ENCODE measurements around the gene NCAPD3. TPM values are rescaled to one million over a fixed set of nuclear protein-coding genes. Genes with fewer than 3 reads are reported as not detected.

The NCAPD3 gene, protein sequence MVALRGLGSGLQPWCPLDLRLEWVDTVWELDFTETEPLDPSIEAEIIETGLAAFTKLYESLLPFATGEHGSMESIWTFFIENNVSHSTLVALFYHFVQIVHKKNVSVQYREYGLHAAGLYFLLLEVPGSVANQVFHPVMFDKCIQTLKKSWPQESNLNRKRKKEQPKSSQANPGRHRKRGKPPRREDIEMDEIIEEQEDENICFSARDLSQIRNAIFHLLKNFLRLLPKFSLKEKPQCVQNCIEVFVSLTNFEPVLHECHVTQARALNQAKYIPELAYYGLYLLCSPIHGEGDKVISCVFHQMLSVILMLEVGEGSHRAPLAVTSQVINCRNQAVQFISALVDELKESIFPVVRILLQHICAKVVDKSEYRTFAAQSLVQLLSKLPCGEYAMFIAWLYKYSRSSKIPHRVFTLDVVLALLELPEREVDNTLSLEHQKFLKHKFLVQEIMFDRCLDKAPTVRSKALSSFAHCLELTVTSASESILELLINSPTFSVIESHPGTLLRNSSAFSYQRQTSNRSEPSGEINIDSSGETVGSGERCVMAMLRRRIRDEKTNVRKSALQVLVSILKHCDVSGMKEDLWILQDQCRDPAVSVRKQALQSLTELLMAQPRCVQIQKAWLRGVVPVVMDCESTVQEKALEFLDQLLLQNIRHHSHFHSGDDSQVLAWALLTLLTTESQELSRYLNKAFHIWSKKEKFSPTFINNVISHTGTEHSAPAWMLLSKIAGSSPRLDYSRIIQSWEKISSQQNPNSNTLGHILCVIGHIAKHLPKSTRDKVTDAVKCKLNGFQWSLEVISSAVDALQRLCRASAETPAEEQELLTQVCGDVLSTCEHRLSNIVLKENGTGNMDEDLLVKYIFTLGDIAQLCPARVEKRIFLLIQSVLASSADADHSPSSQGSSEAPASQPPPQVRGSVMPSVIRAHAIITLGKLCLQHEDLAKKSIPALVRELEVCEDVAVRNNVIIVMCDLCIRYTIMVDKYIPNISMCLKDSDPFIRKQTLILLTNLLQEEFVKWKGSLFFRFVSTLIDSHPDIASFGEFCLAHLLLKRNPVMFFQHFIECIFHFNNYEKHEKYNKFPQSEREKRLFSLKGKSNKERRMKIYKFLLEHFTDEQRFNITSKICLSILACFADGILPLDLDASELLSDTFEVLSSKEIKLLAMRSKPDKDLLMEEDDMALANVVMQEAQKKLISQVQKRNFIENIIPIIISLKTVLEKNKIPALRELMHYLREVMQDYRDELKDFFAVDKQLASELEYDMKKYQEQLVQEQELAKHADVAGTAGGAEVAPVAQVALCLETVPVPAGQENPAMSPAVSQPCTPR (N-terminal part only)
- total RNA-seq (32.2 and 34.2 TPM in 2 replicates), polyA plus RNA-seq (12.9 and 15.5 TPM in 2 replicates), polyA minus RNA-seq (20.9 and 35.2 TPM in 2 replicates)
- total RNA-seq (2013), result 16.2 TPM

- peak; percentile 76 for ATAC-seq (ENCODE audit: low read depth)
- peaks cover 34 to 44% of the 10 kb centered on the region in 2 donors for H3K4me1 ChIP-seq (ENCODE audit: control insufficient read depth in 2 of 2, insufficient read depth in 2 of 2, low read length in 2 of 2)
These were observed at the start of gene NCAPD3, which contains the start of gene VPS26B for GRCh38 chr11:134223836-134224709. NCAPD3 (minus strand) TSS chr11:134223967; CDS start chr11:134223926, 41 bp downstream. VPS26B (plus strand) TSS chr11:134224671; CDS start chr11:134225123, 452 bp downstream.

More at GRCh38 chr11:134223836-134224709, at the start of gene NCAPD3, which contains the start of gene VPS26B:
- under 1% methylated on average over 89 of the region's 89 CpGs for WGBS (ENCODE audit: insufficient coverage)
- peak within 1 kb of the TSS; percentile 96 for H3K4me3 Mint-ChIP-seq
- H3K9me3 Mint-ChIP-seq (ENCODE audit: insufficient read depth), result no peaks in the 10 kb centered on the region
- DNase-seq, result peak; percentile 97
- Histone ChIP-seq H3K9me3 (ENCODE audit: control extremely low read depth in 1 of 3, control insufficient read depth in 2 of 3, insufficient read depth in 1 of 3, low read length in 2 of 3) (no peaks in the 10 kb centered on the region), H3K9ac (ENCODE audit: low read length) (peak within 1 kb of the TSS; percentile 97), H3K4me3 (ENCODE audit: control extremely low read depth in 1 of 5, extremely low read depth in 1 of 5, insufficient read depth in 1 of 5, low read depth in 2 of 5, low read length in 4 of 5) (peak within 1 kb of the TSS; percentile 74 to 98 (median 96)), H3K27me3 (replicated peaks in 1 of 4; ENCODE audit: control extremely low read depth in 1 of 4, control insufficient read depth in 3 of 4, insufficient read depth in 4 of 4, low read length in 3 of 4) (peaks cover 0 to 25% (median 15%) of the 10 kb centered on the region in 4 experiments), H2AFZ (ENCODE audit: insufficient read depth, low read depth, low read length, poor library complexity, severe bottlenecking) (peak within 1 kb of the TSS; percentile 100), H3K4me2 (replicated peaks; ENCODE audit: low read depth, low read length, poor library complexity, severe bottlenecking) (peak within 1 kb of the TSS; percentile 92), H3K79me2 (ENCODE audit: control insufficient read depth, insufficient read depth, low read length) (peaks cover 50% of the 10 kb centered on the region), H3K36me3 (replicated peaks in 1 of 2; ENCODE audit: control extremely low read depth in 1 of 2, control insufficient read depth in 1 of 2, extremely low read depth in 1 of 2, insufficient read depth in 2 of 2, low read length in 1 of 2) (peaks cover 0 to 6% of the 10 kb centered on the region in 2 experiments), H3K27ac (ENCODE audit: low read length in 2 of 2) (peak within 1 kb of the TSS; percentile 90 to 91), H4K20me1 (ENCODE audit: control insufficient read depth, insufficient read depth, low read length, poor library complexity, severe bottlenecking) (peaks cover 38% of the 10 kb centered on the region)
- CTCF ChIA-PET, result interaction anchor here (0.6 to 5.3 kb wide), 8 partner anchors 15 to 174 kb away, joined by 3 to 32 read pairs (median 6); partner anchors contain the start of genes ACAD8 and THYN1
- peak within 1 kb of the TSS; percentile 97 for H3K27ac Mint-ChIP-seq
- H3K4me1 Mint-ChIP-seq, result peaks cover 47% of the 10 kb centered on the region
- POLR2A ChIA-PET, result interaction anchor here (0.7 to 1.7 kb wide), 6 partner anchors 10 to 29 kb away, joined by 3 to 9 read pairs (median 6); partner anchors contain the start of genes ACAD8 and THYN1
- no peak for TF ChIP-seq EZH2 (IDR thresholded peaks at IDR 0.05; ENCODE audit: borderline replicate concordance, insufficient read depth, low read depth, low read length, poor library complexity, severe bottlenecking)
- no peak for TF ChIP-seq CTCF (IDR thresholded peaks at IDR 0.05)
- intact Hi-C loops (cut with micrococcal nuclease), result loop anchor here (1.0 to 2.0 kb wide), 3 partner anchors 17 to 156 kb away; partner anchors contain the start of genes ACAD8 and THYN1
- peaks cover 15% of the 10 kb centered on the region for H3K27me3 Mint-ChIP-seq
